Glutamatergic neuron (in vitro differentiated cells): Measurements from ENCODE around the gene STT3B. TPM values are rescaled to one million over a fixed set of nuclear protein-coding genes. Genes with fewer than 3 reads are reported as not detected.

Experiments
- DNase-seq: peaks from one replicate; pipeline ENCODE4 v3.0.0; 2022
- H3K27ac Mint-ChIP-seq: one replicate; pipeline ENCODE4 v1.8.0; 2020; ENCODE audit warnings: mild to moderate bottlenecking, mixed read lengths, inconsistent platforms; ENCODE audit not compliant: unreplicated experiment
- H3K27me3 Mint-ChIP-seq: one replicate; pipeline ENCODE4 v1.8.0; 2020; ENCODE audit warnings: mild to moderate bottlenecking, moderate library complexity, mixed read lengths, inconsistent platforms; ENCODE audit not compliant: unreplicated experiment
- H3K36me3 Mint-ChIP-seq: one replicate; pipeline ENCODE4 v1.8.0; 2020; ENCODE audit warnings: mild to moderate bottlenecking, mixed read lengths, inconsistent platforms; ENCODE audit not compliant: unreplicated experiment
- H3K4me1 Mint-ChIP-seq: one replicate; pipeline ENCODE4 v1.8.0; 2020; ENCODE audit warnings: mild to moderate bottlenecking, low read depth, mixed read lengths, inconsistent platforms; ENCODE audit not compliant: unreplicated experiment
- H3K4me3 Mint-ChIP-seq: one replicate; pipeline ENCODE4 v1.8.0; 2020; ENCODE audit warnings: mild to moderate bottlenecking, mixed read lengths, inconsistent platforms; ENCODE audit not compliant: unreplicated experiment
- H3K9me3 Mint-ChIP-seq: one replicate; pipeline ENCODE4 v1.8.0; 2020; ENCODE audit warnings: mild to moderate bottlenecking, moderate library complexity, mixed read lengths, inconsistent platforms; ENCODE audit not compliant: unreplicated experiment
- total RNA-seq: library from RNA; stranded (reverse); fragmentation: NEBNext Ultra II Directional; extraction: Animal tissue kit (Norgen Biotek cat#: 25700); gene quantifications from one replicate; pipeline ENCODE4 v1.2.1, GENCODE V29; 2021; ENCODE audit not compliant: unreplicated experiment
- TF ChIP-seq, protein P1 (sequence below): fragments of 200-600 bp; sonication (generic); IDR thresholded peaks from one replicate; pipeline ENCODE4 v1.5.0; 2021; ENCODE audit not compliant: partially characterized antibody, unreplicated experiment

Gene STT3B
- total RNA-seq, 1 donor from 2014 or later = 65.1 TPM

DNA sequence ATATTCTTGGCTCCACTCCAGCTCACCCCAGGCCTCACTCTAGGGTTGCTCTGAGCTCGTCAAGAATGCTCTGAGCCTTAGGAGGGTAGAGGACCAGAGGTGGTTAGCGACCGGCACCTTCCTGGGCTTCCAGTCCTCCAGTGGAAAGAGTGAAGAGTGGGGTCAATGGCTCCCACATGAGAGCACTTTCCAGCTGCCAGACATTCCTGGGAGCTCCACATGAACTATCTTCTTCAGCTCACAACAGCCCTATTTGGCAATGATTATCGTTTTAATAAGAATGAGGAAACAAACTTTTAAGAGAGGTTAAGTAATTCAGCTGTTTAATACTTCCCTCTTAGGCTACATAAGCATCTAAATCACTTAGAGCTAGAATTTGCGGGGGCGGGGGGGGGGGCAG, 139.3 kb downstream of the STT3B start:
- H3K4me1 Mint-ChIP-seq = peaks cover 10% of the 10 kb centered on the region
- no peak overlapping the region for H3K4me3 Mint-ChIP-seq
- TF ChIP-seq, protein P1, sequence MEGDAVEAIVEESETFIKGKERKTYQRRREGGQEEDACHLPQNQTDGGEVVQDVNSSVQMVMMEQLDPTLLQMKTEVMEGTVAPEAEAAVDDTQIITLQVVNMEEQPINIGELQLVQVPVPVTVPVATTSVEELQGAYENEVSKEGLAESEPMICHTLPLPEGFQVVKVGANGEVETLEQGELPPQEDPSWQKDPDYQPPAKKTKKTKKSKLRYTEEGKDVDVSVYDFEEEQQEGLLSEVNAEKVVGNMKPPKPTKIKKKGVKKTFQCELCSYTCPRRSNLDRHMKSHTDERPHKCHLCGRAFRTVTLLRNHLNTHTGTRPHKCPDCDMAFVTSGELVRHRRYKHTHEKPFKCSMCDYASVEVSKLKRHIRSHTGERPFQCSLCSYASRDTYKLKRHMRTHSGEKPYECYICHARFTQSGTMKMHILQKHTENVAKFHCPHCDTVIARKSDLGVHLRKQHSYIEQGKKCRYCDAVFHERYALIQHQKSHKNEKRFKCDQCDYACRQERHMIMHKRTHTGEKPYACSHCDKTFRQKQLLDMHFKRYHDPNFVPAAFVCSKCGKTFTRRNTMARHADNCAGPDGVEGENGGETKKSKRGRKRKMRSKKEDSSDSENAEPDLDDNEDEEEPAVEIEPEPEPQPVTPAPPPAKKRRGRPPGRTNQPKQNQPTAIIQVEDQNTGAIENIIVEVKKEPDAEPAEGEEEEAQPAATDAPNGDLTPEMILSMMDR = no peak
- H3K9me3 Mint-ChIP-seq = peaks cover 6% of the 10 kb centered on the region
- no peak overlapping the region for H3K27ac Mint-ChIP-seq
- no peak for DNase-seq
- no peaks in the 10 kb centered on the region for H3K27me3 Mint-ChIP-seq
- no peaks in the 10 kb centered on the region for H3K36me3 Mint-ChIP-seq

GRCh38 chr3:31673950-31674349, 141.2 kb downstream of the STT3B start:
- TF ChIP-seq, protein P1 = no peak
- H3K4me1 Mint-ChIP-seq = peaks cover 23% of the 10 kb centered on the region
- no peak overlapping the region for H3K27ac Mint-ChIP-seq
- no peaks in the 10 kb centered on the region for H3K36me3 Mint-ChIP-seq
- peaks cover 2% of the 10 kb centered on the region for H3K27me3 Mint-ChIP-seq
- peaks cover 8% of the 10 kb centered on the region for H3K9me3 Mint-ChIP-seq
- no peak for DNase-seq
- H3K4me3 Mint-ChIP-seq = no peak overlapping the region

GRCh38 chr3:31676556-31676955, 143.8 kb downstream of the STT3B start:
- H3K27me3 Mint-ChIP-seq = peaks cover 4% of the 10 kb centered on the region
- no peaks in the 10 kb centered on the region for H3K36me3 Mint-ChIP-seq
- no peak overlapping the region for H3K27ac Mint-ChIP-seq
- DNase-seq = peak; percentile 58
- peak overlapping the region; percentile 50 for H3K4me3 Mint-ChIP-seq
- H3K4me1 Mint-ChIP-seq = peaks cover 30% of the 10 kb centered on the region
- TF ChIP-seq, protein P1 = no peak
- H3K9me3 Mint-ChIP-seq = peaks cover 8% of the 10 kb centered on the region

GRCh38 chr3:31680072-31680870, 147.5 kb downstream of the STT3B start:
- Mint-ChIP-seq H3K27me3 (peaks cover 4% of the 10 kb centered on the region), H3K4me1 (peaks cover 30% of the 10 kb centered on the region), H3K4me3 (no peak overlapping the region), H3K36me3 (no peaks in the 10 kb centered on the region), H3K9me3 (peaks cover 8% of the 10 kb centered on the region), H3K27ac (no peak overlapping the region)
- no peak for DNase-seq
- TF ChIP-seq, protein P1 = no peak
